ENCODE data around the gene FAM163A. TPM values are rescaled to one million over a fixed set of nuclear protein-coding genes. Genes with fewer than 3 reads are reported as not detected.

The FAM163A gene
- polyA plus RNA-seq, 3 donors, result 0.59 to 0.85 (median 0.71) TPM

DNA sequence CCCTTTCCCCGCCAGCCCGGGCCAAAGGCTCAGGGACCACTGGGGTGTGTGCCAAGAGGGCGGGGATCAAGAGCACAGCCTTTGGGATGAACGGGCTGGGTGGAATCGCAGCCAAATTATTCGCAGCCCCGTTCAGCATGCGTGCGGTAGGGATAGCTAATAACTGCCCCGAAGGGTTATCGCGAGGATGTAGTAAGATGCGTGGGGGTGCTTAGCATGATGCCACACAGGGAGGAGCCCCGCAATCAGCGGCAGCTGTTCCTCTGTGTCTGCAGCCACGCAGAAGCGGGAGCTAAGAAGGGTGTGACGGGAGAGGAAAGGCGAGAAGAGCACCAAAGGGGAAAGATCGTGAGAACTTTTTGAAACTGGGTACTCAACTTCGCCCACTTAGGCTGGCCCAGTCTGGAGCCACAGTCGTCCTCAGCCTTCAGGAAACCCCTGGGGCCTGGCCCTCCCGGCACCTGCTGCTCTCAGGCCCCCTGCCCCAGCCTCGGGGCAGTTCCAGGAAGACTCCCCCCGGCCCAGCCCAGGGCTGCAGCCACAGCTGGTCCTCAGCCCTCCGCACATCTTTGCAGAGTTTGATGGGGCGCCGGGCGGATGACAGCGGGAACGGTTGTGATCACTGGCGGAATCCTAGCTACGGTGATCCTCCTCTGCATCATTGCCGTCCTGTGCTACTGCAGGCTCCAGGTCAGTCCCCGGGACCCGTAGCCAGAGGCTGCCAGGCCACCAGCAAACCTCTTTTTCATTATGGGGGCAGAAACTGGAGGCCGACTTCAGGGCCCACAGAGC lies 69.6 kb downstream of the FAM163A start:
- DNase-seq (ENCODE audit: low read depth in 3 of 3, low spot score in 2 of 3), result no peak

- DNase-seq (ENCODE audit: low read depth in 3 of 3, low spot score in 2 of 3), result no peak
Observed at GRCh38 chr1:179813626-179814545, 70.8 kb downstream of the FAM163A start.

- no peak for DNase-seq (ENCODE audit: low read depth in 3 of 3, low spot score in 2 of 3)
Observed at GRCh38 chr1:179814546-179814838, 71.4 kb downstream of the FAM163A start.

GRCh38 chr1:179815641-179816040 lies 72.5 kb downstream of the FAM163A start:
- DNase-seq (ENCODE audit: low read depth in 3 of 3, low spot score in 2 of 3), result no peak

DNA sequence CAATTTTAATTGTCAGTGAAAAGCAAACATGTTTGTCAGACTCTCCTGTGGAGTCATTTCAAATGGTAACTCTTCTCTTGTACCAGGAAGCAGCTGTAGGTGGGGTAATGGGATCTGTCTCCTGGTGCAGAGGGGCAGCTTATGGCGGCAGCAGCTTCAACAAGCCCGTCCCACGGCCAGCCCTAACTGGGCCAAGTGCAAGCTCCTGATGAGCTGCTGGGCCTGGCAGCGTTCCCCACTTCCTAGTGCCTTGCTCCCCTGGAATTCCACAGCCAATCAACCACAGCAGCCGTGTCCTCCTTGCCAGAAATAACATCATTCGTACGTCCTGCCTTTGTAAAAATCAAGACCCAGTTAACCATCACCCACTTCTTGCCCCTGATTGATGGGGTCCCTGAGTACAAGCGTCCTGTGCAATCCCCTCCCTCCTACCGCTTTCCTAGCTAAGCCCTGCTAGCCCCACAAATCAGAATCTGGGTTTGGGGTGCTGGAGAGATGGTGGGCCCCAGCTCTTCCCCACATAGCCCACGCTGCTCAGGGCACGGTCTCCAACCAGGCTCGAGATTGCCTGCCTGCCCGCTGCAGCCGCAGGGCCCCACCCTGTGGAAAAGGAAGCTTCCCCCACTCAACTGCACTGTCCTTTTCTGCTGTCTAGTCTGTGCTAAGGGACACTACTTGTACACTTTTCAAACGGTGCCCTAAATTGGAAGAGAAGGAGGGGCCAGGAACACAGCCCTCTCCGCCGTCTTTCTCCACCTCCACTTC lies 73.3 kb downstream of the FAM163A start:
- no peak for DNase-seq (ENCODE audit: low read depth in 3 of 3, low spot score in 2 of 3)

GRCh38 chr1:179817056-179817455 lies 74.0 kb downstream of the FAM163A start:
- no peak for DNase-seq (ENCODE audit: low read depth in 3 of 3, low spot score in 2 of 3)

DNA sequence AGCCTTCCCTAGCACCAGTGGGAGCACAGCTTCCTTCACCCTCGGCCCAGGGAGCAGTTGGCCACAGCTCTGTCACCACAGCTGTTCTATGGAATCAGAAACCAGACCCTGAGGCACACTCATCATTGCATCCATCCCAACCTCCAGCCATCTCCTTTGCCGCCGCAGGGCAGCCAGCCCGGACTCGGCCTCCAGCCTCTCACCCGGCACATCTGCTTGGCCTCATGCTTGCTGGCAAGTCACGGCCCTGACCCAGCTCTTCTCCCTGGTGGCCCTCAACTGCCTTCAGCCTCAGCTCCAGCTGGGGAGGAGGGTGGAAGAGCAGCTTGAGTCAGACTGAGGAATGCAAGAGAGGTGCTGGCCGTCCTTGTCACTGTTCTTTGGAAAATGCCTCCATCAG lies 74.7 kb downstream of the FAM163A start:
- no peak for DNase-seq (ENCODE audit: low read depth in 3 of 3, low spot score in 2 of 3)

DNA sequence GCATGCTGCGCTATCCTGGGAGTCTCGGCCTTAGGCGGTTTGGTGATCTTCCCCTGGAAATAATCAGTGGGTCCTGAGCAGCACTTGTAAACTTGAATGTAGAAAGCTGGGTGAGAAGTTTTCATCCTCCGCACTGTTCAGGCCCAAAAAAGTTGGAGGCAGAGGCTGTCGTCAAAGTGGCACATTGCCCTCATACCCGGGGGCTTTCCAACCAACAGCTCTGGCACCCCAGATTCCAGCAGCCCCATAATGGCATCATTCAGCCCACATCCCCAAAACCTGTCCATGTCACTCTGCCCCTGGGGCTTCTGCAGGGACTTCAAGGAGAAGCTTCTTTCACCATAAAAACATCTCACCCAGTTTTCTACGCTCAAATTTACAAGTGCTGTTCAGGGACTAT lies 75.2 kb downstream of the FAM163A start:
- no peak for DNase-seq (ENCODE audit: low read depth in 3 of 3, low spot score in 2 of 3)

GRCh38 chr1:179818743-179819173 lies 75.7 kb downstream of the FAM163A start:
- DNase-seq (ENCODE audit: low read depth in 3 of 3, low spot score in 2 of 3), result no peak

DNA sequence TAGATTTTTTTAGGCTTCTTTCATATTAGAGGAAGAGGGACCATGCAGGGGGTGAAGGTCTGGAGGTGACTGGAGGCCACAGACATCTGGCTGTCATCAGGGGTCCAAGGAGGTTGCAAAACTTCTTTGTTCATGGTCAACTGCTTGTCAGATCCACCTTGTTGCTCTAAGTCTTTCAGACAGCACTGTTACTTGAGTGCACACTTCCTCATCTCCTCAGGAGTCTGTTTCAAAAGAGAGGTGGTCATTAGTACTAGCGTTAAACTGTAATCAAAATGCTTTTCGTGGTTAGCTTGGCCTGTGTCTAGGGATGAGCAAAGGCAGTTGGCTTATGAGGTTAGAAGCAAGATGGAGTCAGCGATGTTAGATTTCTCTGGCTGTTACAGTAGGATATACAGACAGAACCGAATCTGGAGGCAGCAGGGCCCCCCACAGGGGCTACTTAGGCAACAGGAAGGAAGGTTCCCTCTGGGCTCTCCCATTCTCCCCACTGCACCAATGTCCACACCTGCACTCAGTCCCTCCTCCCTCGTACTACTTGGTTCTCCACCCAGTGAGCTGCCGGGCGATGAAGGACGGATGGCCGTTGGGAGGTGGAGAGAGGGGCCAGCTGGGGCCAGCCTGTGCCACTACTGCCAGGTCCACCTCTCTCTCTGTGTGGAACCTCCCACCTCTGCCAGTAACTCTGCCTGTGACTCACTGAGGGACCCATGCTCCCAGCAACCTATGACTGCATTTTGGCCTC lies 77.3 kb downstream of the FAM163A start:
- no peak for DNase-seq (ENCODE audit: low read depth in 3 of 3, low spot score in 2 of 3)

GRCh38 chr1:179821524-179821923 lies 78.4 kb downstream of the FAM163A start:
- DNase-seq (ENCODE audit: low read depth in 3 of 3, low spot score in 2 of 3), result no peak

- no peak for DNase-seq (ENCODE audit: low read depth in 3 of 3, low spot score in 2 of 3)
Observed at GRCh38 chr1:179822065-179822464, 79.0 kb downstream of the FAM163A start.

- DNase-seq (ENCODE audit: low read depth in 3 of 3, low spot score in 2 of 3), result no peak
Observed at GRCh38 chr1:179823693-179824092, 80.6 kb downstream of the FAM163A start.

- DNase-seq (ENCODE audit: low read depth in 3 of 3, low spot score in 2 of 3), result no peak
Observed at GRCh38 chr1:179824265-179824664, 81.2 kb downstream of the FAM163A start.

DNA sequence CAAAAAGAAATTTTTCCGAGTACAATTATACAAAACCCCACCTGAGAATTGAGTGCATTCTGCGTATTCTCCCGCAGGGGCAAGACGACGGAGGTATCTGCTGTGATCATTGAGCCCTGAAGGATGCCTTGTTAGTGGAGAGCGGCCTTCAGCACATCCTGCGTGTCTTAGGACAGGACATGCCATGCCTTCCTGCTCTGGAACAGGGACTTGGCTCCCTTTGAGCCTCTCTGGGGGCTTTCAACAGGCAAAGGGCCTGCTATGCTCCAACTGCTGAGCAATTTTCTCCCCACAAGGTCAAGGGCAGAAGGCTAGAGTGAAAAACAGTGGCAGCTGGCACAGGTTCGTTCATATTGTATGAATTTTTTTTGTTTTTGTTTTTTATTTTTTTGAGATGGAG lies 82.1 kb downstream of the FAM163A start:
- DNase-seq (ENCODE audit: low read depth in 3 of 3, low spot score in 2 of 3), result no peak

DNA sequence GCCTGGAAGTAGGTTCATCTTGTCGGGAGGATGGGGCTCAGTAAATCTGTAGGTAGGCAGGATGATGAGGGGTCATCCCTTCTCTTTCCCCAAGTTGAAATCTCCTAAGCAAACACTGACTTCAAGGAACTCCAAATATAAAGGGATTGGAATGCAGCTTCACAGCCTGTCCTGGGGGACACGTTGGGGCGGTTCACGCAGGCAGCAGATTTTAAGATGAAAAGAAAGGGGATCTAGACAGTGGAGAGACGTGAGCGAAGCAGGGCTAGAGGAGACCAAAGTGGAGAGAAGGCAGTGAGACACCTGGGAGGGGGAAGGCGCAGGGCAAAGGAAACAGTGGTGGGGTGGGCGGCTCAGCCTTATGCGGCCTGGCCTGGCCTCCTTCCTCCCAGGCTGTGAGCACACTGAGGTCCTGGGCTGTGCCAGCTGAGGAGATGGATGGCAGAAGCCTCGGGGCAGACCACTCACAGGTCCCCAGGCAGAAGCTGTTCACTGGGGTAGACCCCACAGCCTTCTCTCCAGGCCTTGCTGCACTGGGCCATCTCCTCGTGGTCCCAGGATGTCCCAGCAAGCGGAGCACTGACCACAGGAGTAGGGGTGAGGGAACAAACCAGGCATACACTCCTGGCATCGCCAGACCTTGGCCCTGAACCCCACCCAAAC lies 82.8 kb downstream of the FAM163A start:
- DNase-seq (ENCODE audit: low read depth in 3 of 3, low spot score in 2 of 3), result no peak

GRCh38 chr1:179826626-179827280 lies 83.7 kb downstream of the FAM163A start:
- DNase-seq (ENCODE audit: low read depth in 3 of 3, low spot score in 2 of 3), result no peak

DNA sequence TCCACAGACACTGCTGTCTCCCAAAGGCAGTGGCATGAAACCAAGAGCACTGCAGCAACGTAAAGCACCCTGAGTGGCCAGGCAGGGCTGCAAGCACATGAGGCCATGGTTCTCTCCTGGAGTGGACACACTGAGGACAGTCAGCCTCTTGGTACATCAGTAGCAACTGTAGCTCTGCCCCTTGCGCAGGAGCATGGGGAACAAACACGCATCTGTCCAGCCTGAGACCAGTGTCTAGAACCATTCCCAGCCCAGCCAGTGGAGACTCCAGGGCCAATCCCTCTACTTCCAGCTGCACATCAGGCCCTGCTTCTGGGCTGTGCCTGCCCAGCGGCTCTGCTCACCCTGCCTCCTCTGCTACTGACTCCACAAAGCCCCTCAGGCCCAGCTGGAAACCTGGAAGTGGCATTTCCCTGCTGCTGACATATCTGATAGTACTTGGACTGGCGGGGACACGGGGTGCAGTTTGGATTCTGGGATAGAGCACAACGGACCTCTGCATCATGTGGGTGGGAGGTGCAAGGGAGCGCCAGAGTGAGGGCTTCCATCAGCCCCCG lies 85.5 kb downstream of the FAM163A start:
- no peak for DNase-seq (ENCODE audit: low read depth in 3 of 3, low spot score in 2 of 3)

- DNase-seq (ENCODE audit: low read depth in 3 of 3, low spot score in 2 of 3), result no peak
Observed at GRCh38 chr1:179831225-179831624, 88.1 kb downstream of the FAM163A start.
